Esophagus muscularis mucosa (tissue), 4 donors: ENCODE results near the gene SPACA7. TPM values are rescaled to one million over a fixed set of nuclear protein-coding genes. Genes with fewer than 3 reads are reported as not detected.

Experiments
- DNase-seq: peaks from one replicate; pipeline ENCODE4 v3.0.0-alpha.2; 2017; ENCODE audit errors: extremely low spot score
- H3K27ac ChIP-seq, 4 donors: fragments of 200-600 bp; sonication (generic); replicated peaks in 1 of 4; 1 replicate in 3 of 4; 2 replicates in 1 of 4; pipeline ENCODE4 v1.5.1; 2016 to 2019; ENCODE audit warnings: mild to moderate bottlenecking in 1 of 4
- H3K27me3 ChIP-seq, 4 donors: fragments of 200-600 bp; sonication (generic); one replicate each; pipeline versions ENCODE4 v1.5.1 to v1.6.0; 2016 to 2019
- H3K36me3 ChIP-seq, 4 donors: fragments of 200-600 bp; sonication (generic); one replicate each; pipeline ENCODE4 v1.5.1; 2016 to 2019
- H3K4me1 ChIP-seq, 4 donors: fragments of 200-600 bp; sonication (generic); one replicate each; pipeline ENCODE4 v1.5.1; 2016 to 2019
- H3K4me3 ChIP-seq, 4 donors: fragments of 200-600 bp; sonication (generic); 1 replicate in 2 of 4; 2 replicates in 2 of 4; pipeline ENCODE4 v1.5.1; 2016 to 2019; ENCODE audit warnings: mild to moderate bottlenecking in 4 of 4, moderate library complexity in 1 of 4
- H3K9me3 ChIP-seq, 4 donors: fragments of 200-600 bp; sonication (generic); 1 replicate in 3 of 4; 2 replicates in 1 of 4; pipeline ENCODE4 v1.5.1; 2016 to 2019
- EP300 ChIP-seq: sonication (generic); formaldehyde crosslinking; IDR thresholded peaks from one replicate; pipeline ENCODE4 v1.6.1; 2017; ENCODE audit warnings: antibody characterized with exemption
- POLR2A ChIP-seq: fragments of 450-650 bp; IDR thresholded peaks from one replicate; pipeline ENCODE4 v1.6.1; 2017; ENCODE audit warnings: antibody characterized with exemption, moderate library complexity, mild to moderate bottlenecking, low read depth
- POLR2AphosphoS5 ChIP-seq, 2 donors: sonication (generic); formaldehyde crosslinking; IDR thresholded peaks; one replicate each; pipeline ENCODE4 v1.6.1; 2017; ENCODE audit warnings: antibody characterized with exemption in 2 of 2
- WGBS: methylation state at CpG from one replicate; pipeline ENCODE4 v1.1.5; 2018; 5-methylcytosine and 5-hydroxymethylcytosine counted together
- intact Hi-C: fragments of 100-400 bp; cut with DNase I; formaldehyde crosslinking; loops from one replicate; pipeline ENCODE4 v1.15.1; 2023
- total RNA-seq, 4 donors: library from RNA; depleted of rRNA; stranded (reverse); fragments of >200 nt; gene quantifications; one replicate each; pipeline versions ENCODE4 v1.1.0 to v1.2.1, GENCODE V29; 2016
- TF ChIP-seq, protein P1 (sequence below), 3 experiments: fragments of 200-600 bp in 2 of 3; fragments of 450-650 bp in 1 of 3; sonication (generic) in 2 of 3; IDR thresholded peaks; one replicate each; pipeline ENCODE4 v1.5.1; 2017 to 2019; ENCODE audit warnings: antibody characterized with exemption in 3 of 3, mild to moderate bottlenecking in 2 of 3, moderate library complexity in 1 of 3

The SPACA7 gene
- total RNA-seq, 4 donors from 2014 or later = not detected

DNA sequence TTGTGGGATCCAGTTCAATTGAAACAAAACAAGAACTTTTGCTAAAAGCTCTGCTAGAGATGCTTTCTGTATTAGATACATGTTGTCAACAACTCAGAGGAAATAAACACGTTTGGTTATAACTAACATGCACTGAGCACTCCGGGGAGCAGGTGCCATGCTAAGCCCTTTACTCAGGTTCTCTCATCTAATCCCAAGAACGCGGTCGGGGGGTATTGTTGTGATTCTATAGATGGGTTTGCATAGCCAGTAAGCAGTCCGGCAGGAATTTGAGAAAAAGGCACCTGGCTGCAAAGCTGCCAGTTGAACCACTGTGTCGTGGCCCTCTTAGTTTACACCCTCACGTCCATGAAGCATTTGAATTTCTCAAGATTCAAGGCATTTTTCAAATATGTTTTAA is 24.3 kb upstream of the SPACA7 start:
- WGBS = 31% methylated on average over 8 of the region's 8 CpGs
- no peak for DNase-seq
- Histone ChIP-seq H3K9me3 (no peaks in the 10 kb centered on the region), H3K4me1 (no peaks in the 10 kb centered on the region), H3K4me3 (no peak overlapping the region), H3K27me3 (peaks cover 0 to 52% (median 0%) of the 10 kb centered on the region in 4 donors), H3K27ac (no peak overlapping the region), H3K36me3 (no peaks in the 10 kb centered on the region)
- intact Hi-C loops = no loop called here
- TF ChIP-seq POLR2A (no peak), EP300 (no peak), POLR2AphosphoS5 (IDR thresholded peaks at IDR 0.05) (no peak)
- TF ChIP-seq, protein P1, sequence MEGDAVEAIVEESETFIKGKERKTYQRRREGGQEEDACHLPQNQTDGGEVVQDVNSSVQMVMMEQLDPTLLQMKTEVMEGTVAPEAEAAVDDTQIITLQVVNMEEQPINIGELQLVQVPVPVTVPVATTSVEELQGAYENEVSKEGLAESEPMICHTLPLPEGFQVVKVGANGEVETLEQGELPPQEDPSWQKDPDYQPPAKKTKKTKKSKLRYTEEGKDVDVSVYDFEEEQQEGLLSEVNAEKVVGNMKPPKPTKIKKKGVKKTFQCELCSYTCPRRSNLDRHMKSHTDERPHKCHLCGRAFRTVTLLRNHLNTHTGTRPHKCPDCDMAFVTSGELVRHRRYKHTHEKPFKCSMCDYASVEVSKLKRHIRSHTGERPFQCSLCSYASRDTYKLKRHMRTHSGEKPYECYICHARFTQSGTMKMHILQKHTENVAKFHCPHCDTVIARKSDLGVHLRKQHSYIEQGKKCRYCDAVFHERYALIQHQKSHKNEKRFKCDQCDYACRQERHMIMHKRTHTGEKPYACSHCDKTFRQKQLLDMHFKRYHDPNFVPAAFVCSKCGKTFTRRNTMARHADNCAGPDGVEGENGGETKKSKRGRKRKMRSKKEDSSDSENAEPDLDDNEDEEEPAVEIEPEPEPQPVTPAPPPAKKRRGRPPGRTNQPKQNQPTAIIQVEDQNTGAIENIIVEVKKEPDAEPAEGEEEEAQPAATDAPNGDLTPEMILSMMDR (IDR thresholded peaks at IDR 0.05) = no peak

DNA sequence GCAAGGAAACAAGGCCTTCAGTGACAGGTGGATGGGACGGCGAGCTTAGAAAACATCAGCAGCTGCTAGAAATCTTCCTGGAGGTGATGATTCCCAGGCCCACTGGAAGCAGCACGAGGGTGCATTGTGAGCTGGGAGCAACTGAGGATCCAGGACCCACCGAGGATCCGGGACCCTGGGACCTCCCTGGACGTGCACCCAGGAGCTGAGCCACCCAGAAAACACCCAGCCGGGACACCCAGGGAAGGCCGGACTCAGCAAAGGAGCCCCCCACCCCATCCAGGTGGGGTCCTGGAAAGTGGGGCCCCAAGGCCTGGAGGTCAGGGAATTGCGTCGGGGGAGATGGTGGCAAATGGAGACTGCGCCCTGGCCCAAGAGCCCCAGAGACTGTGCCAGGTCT is 22.3 kb upstream of the SPACA7 start:
- Histone ChIP-seq H3K9me3 (no peaks in the 10 kb centered on the region), H3K36me3 (no peaks in the 10 kb centered on the region), H3K27me3 (peaks cover 0 to 39% (median 0%) of the 10 kb centered on the region in 4 donors), H3K4me1 (no peaks in the 10 kb centered on the region), H3K27ac (no peak overlapping the region), H3K4me3 (no peak overlapping the region)
- intact Hi-C loops = no loop called here
- no peak for TF ChIP-seq POLR2A
- no peak for TF ChIP-seq EP300
- TF ChIP-seq, protein P1 (IDR thresholded peaks at IDR 0.05) = no peak
- no peak for TF ChIP-seq POLR2AphosphoS5 (IDR thresholded peaks at IDR 0.05)
- 90% methylated on average over 5 of the region's 11 CpGs for WGBS
- no peak for DNase-seq

DNA sequence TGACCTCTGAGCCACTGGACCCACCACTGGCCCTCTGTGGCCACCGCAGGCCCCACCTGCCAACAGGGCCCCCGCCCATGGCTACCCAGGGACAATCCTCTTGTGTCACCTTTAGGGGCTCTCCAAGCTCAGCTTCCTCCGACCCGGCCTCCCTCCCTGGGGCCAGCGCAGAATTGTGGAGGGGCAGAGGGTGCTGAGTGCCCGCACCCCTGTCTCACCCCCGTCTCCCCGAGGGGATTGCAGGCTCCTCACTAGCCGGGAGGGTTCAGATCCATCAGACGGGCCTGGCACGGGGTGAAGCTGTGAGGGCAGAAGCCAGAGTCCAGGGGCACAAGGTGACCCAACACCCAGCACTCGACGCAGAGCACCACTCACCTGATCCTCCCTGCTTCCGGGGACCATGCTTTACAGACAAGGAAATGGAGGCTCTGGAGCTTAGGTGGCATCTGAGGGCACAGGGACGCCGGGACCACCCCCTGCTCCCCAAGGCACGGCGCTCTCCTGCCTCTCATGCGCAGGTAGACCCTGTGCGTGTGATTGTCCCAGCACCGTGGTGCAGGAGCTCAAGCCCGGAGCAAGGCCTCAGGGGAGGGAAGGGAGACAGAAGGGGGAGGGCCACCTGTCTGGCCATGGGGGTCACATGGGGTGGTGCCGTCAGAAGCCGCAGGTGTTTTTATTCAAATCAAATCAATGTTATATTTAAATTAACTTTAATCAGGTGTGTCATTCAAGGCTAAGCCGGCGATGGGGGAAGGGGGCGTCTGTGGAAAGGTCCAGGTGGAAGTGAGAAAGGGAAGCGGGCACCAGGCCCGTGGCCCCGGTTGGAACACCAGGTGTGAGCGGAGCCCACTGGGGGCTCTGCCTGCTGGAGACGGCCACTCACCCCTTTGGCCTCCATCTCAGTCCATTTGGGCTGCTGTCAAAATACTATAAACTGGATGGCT is 21.6 kb upstream of the SPACA7 start:
- WGBS = 89% methylated on average over 21 of the region's 32 CpGs
- peaks cover 0 to 35% (median 0%) of the 10 kb centered on the region in 4 donors for H3K27me3 ChIP-seq

GRCh38 chr13:112355274-112355838 is 20.8 kb upstream of the SPACA7 start:
- 81% methylated on average over 14 of the region's 15 CpGs for WGBS
- H3K4me3 ChIP-seq = no peak overlapping the region

More for the DNA sequence above, 21.6 kb upstream of the SPACA7 start:
- no peak for DNase-seq
- intact Hi-C loops = no loop called here
- Histone ChIP-seq H3K4me3 (no peak overlapping the region), H3K36me3 (no peaks in the 10 kb centered on the region), H3K27ac (no peak overlapping the region), H3K4me1 (no peaks in the 10 kb centered on the region), H3K9me3 (no peaks in the 10 kb centered on the region)
- TF ChIP-seq POLR2AphosphoS5 (IDR thresholded peaks at IDR 0.05) = no peak
- TF ChIP-seq, protein P1 (IDR thresholded peaks at IDR 0.05) = no peak
- no peak for TF ChIP-seq POLR2A
- TF ChIP-seq EP300 = no peak

More at GRCh38 chr13:112355274-112355838, 20.8 kb upstream of the SPACA7 start:
- no peak for DNase-seq
- Histone ChIP-seq H3K27me3 (peaks cover 0 to 31% (median 0%) of the 10 kb centered on the region in 4 donors), H3K4me1 (no peaks in the 10 kb centered on the region), H3K36me3 (no peaks in the 10 kb centered on the region), H3K9me3 (peaks cover 0 to 7% (median under 1%) of the 10 kb centered on the region in 4 donors), H3K27ac (no peak overlapping the region)
- intact Hi-C loops = no loop called here
- TF ChIP-seq POLR2AphosphoS5 (IDR thresholded peaks at IDR 0.05) (no peak), POLR2A (no peak), EP300 (no peak)
- TF ChIP-seq, protein P1 (IDR thresholded peaks at IDR 0.05) = no peak
